Endodermal cell (in vitro differentiated cells): ENCODE data around the gene KCNE1. TPM values are rescaled to one million over a fixed set of nuclear protein-coding genes. Genes with fewer than 3 reads are reported as not detected.

Experiments
- DNase-seq: peaks from one replicate; pipeline ENCODE4 v3.0.0-alpha.2; 2017
- H3K27ac ChIP-seq: 2 replicates; pipeline ENCODE4 v1.5.1; 2013; ENCODE audit warnings: mild to moderate bottlenecking, low read depth, low read length, moderate library complexity
- H3K27me3 ChIP-seq: 2 replicates; pipeline ENCODE4 v1.6.1; 2013; ENCODE audit warnings: mild to moderate bottlenecking, low read length, moderate library complexity; ENCODE audit not compliant: insufficient read depth, control insufficient read depth, poor library complexity, severe bottlenecking
- H3K36me3 ChIP-seq: 2 replicates; pipeline ENCODE4 v1.7.0; 2013; ENCODE audit warnings: mild to moderate bottlenecking, low read length, moderate library complexity; ENCODE audit not compliant: control insufficient read depth, insufficient read depth
- H3K4me1 ChIP-seq: one replicate; pipeline ENCODE4 v1.7.0; 2013; ENCODE audit warnings: low read length; ENCODE audit not compliant: control insufficient read depth, insufficient read depth
- H3K4me3 ChIP-seq: 2 replicates; pipeline ENCODE4 v1.5.1; 2013; ENCODE audit warnings: mild to moderate bottlenecking, low read length, moderate library complexity
- H3K9ac ChIP-seq: 2 replicates; pipeline ENCODE4 v1.6.1; 2013; ENCODE audit warnings: mild to moderate bottlenecking, low read length, moderate library complexity; ENCODE audit not compliant: poor library complexity, severe bottlenecking; ENCODE audit errors: extremely low read depth
- H3K9me3 ChIP-seq: 2 replicates; pipeline ENCODE4 v1.6.1; 2013; ENCODE audit warnings: mild to moderate bottlenecking, low read length, moderate library complexity; ENCODE audit not compliant: control insufficient read depth
- H3K27ac Mint-ChIP-seq: 2 replicates; pipeline ENCODE4 v1.8.0; 2020; ENCODE audit warnings: mixed read lengths
- H3K27me3 Mint-ChIP-seq: 2 replicates; pipeline ENCODE4 v1.8.0; 2021; ENCODE audit warnings: mild to moderate bottlenecking, mixed read lengths; ENCODE audit not compliant: insufficient read depth
- H3K36me3 Mint-ChIP-seq: 2 replicates; pipeline ENCODE4 v1.8.0; 2020; ENCODE audit warnings: low read depth, mixed read lengths
- H3K4me1 Mint-ChIP-seq: 2 replicates; pipeline ENCODE4 v1.8.0; 2020; ENCODE audit warnings: mixed read lengths
- H3K4me3 Mint-ChIP-seq: 2 replicates; pipeline ENCODE4 v1.8.0; 2020; ENCODE audit warnings: mild to moderate bottlenecking, moderate library complexity, mixed read lengths
- H3K9me3 Mint-ChIP-seq: 2 replicates; pipeline ENCODE4 v1.8.0; 2020; ENCODE audit warnings: mild to moderate bottlenecking, mixed read lengths
- CTCF ChIP-seq: fragments of 200-600 bp; sonication (generic); conservative IDR thresholded peaks from 2 replicates; pipeline ENCODE4 v1.5.0; 2021; ENCODE audit warnings: antibody characterized with exemption, mild to moderate bottlenecking
- WGBS, 2 experiments: methylation state at CpG; one replicate each; pipeline versions ENCODE4 v1.1.5 to v1.1.7; 2013; ENCODE audit warnings: missing lambda C conversion rate in 2 of 2, mixed read lengths in 1 of 2; ENCODE audit not compliant: insufficient coverage in 1 of 2, insufficient read length in 1 of 2; 5-methylcytosine and 5-hydroxymethylcytosine counted together
- total RNA-seq, 2 donors: library from RNA; stranded (reverse); fragmentation: NEBNext Ultra II Directional in 1 of 2; extraction: Animal tissue kit (Norgen Biotek cat#: 25700) in 1 of 2; gene quantifications; 2 replicates in 1 of 2; 3 replicates in 1 of 2; pipeline ENCODE4 v1.2.1, GENCODE V29; 2021

Gene KCNE1
- total RNA-seq, 2 donors from 2014 or later, result 0.24 TPM; not detected in 1

GRCh38 chr21:34520764-34521508 lies 8.9 kb upstream of the KCNE1 start:
- Mint-ChIP-seq H3K9me3 (no peaks in the 10 kb centered on the region), H3K4me1 (peaks cover 26% of the 10 kb centered on the region), H3K27ac (no peak overlapping the region), H3K27me3 (peaks cover 9% of the 10 kb centered on the region), H3K4me3 (no peak overlapping the region), H3K36me3 (peaks cover 4% of the 10 kb centered on the region)
- DNase-seq, result no peak
- no peak overlapping the region for H3K27ac ChIP-seq
- no peaks in the 10 kb centered on the region for H3K27me3 ChIP-seq
- no peaks in the 10 kb centered on the region for H3K36me3 ChIP-seq
- H3K4me3 ChIP-seq, result no peak overlapping the region
- no peaks in the 10 kb centered on the region for H3K9me3 ChIP-seq
- 88 to 93% methylated on average over 8 to 20 of the region's 20 CpGs for WGBS, 2 experiments
- no peak for TF ChIP-seq CTCF
- H3K4me1 ChIP-seq, result peaks cover 8% of the 10 kb centered on the region
- no peak overlapping the region for H3K9ac ChIP-seq

DNA sequence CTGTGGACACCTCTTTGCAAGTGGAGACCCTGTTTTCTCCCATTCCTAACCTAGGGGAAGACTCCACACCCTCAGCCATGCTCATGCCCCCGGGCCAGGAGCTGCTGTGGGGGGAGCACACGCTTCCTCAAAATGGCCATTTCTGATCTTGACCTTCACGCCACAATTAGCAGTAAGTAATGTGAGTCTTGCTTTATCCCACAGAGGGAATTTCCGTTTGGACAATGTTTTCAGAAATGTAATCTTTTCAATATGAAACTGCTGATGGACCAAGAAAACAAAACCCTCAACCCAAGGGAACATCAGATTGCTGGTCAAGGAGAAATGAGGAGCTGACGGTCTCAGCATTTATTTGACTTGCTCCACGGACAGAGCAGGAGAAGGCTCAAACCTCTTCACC lies 8.3 kb upstream of the KCNE1 start:
- H3K4me1 ChIP-seq, result peaks cover 7% of the 10 kb centered on the region
- no peaks in the 10 kb centered on the region for H3K9me3 ChIP-seq
- DNase-seq, result no peak
- H3K36me3 Mint-ChIP-seq, result peaks cover 4% of the 10 kb centered on the region
- no peak for TF ChIP-seq CTCF
- no peaks in the 10 kb centered on the region for H3K9me3 Mint-ChIP-seq
- no peak overlapping the region for H3K4me3 ChIP-seq
- H3K27ac ChIP-seq, result no peak overlapping the region
- H3K36me3 ChIP-seq, result no peaks in the 10 kb centered on the region
- 86 to 95% methylated on average over 4 to 6 of the region's 6 CpGs for WGBS, 2 experiments
- peaks cover 25% of the 10 kb centered on the region for H3K4me1 Mint-ChIP-seq
- H3K9ac ChIP-seq, result no peak overlapping the region
- H3K4me3 Mint-ChIP-seq, result no peak overlapping the region
- H3K27me3 ChIP-seq, result no peaks in the 10 kb centered on the region
- peaks cover 8% of the 10 kb centered on the region for H3K27me3 Mint-ChIP-seq
- no peak overlapping the region for H3K27ac Mint-ChIP-seq

GRCh38 chr21:34519694-34520093 lies 7.7 kb upstream of the KCNE1 start:
- Mint-ChIP-seq H3K27me3 (peaks cover 3% of the 10 kb centered on the region), H3K9me3 (no peaks in the 10 kb centered on the region), H3K36me3 (peaks cover 4% of the 10 kb centered on the region), H3K4me3 (no peak overlapping the region), H3K4me1 (peaks cover 19% of the 10 kb centered on the region), H3K27ac (no peak overlapping the region)
- H3K27ac ChIP-seq, result no peak overlapping the region
- H3K27me3 ChIP-seq, result no peaks in the 10 kb centered on the region
- H3K4me3 ChIP-seq, result no peak overlapping the region
- TF ChIP-seq CTCF, result no peak
- H3K36me3 ChIP-seq, result no peaks in the 10 kb centered on the region
- 96 to 100% methylated on average over 8 of the region's 8 CpGs for WGBS, 2 experiments
- no peak overlapping the region for H3K9ac ChIP-seq
- DNase-seq, result no peak
- H3K9me3 ChIP-seq, result no peaks in the 10 kb centered on the region
- peaks cover 3% of the 10 kb centered on the region for H3K4me1 ChIP-seq
